Trophoblast cell (in vitro differentiated cells and primary cell): ENCODE data around the gene KIF17.

Experiments
- DNase-seq, 2 donors: peaks; one replicate each; pipeline ENCODE4 v3.0.0-alpha.2; 2016
- H2AFZ ChIP-seq: 2 replicates; pipeline ENCODE4 v1.6.1; 2013; ENCODE audit warnings: low read length, moderate library complexity, mild to moderate bottlenecking; ENCODE audit not compliant: insufficient read depth, poor library complexity
- H2AK5ac ChIP-seq: 2 replicates; pipeline ENCODE4 v1.6.1; 2013; ENCODE audit warnings: mild to moderate bottlenecking, low read length
- H2BK120ac ChIP-seq: 2 replicates; pipeline ENCODE4 v1.6.1; 2013; ENCODE audit warnings: low read length, mild to moderate bottlenecking, moderate library complexity; ENCODE audit not compliant: insufficient read depth, poor library complexity
- H2BK12ac ChIP-seq: 2 replicates; pipeline ENCODE4 v1.6.1; 2013; ENCODE audit warnings: mild to moderate bottlenecking, low read length, moderate library complexity
- H2BK5ac ChIP-seq: 2 replicates; pipeline ENCODE4 v1.6.1; 2013; ENCODE audit warnings: low read length, low read depth, moderate library complexity, mild to moderate bottlenecking; ENCODE audit not compliant: poor library complexity
- H3K14ac ChIP-seq: 2 replicates; pipeline ENCODE4 v1.6.1; 2013; ENCODE audit warnings: mild to moderate bottlenecking, low read length
- H3K18ac ChIP-seq: 2 replicates; pipeline ENCODE4 v1.6.1; 2013; ENCODE audit warnings: mild to moderate bottlenecking, low read length
- H3K23ac ChIP-seq: 2 replicates; pipeline ENCODE4 v1.6.1; 2013; ENCODE audit warnings: low read length
- H3K27ac ChIP-seq: 2 replicates; pipeline ENCODE4 v1.5.1; 2013; ENCODE audit warnings: low read depth, mild to moderate bottlenecking, inconsistent platforms, low read length, moderate library complexity
- H3K27me3 ChIP-seq: 2 replicates; pipeline ENCODE4 v1.6.1; 2013; ENCODE audit warnings: inconsistent platforms, mild to moderate bottlenecking, low read length, moderate library complexity; ENCODE audit not compliant: insufficient read depth
- H3K36me3 ChIP-seq, 2 experiments: 1 replicate in 1 of 2; 2 replicates in 1 of 2; pipeline ENCODE4 v1.6.1; 2013; ENCODE audit warnings: low read length in 2 of 2, mild to moderate bottlenecking in 2 of 2, moderate library complexity in 1 of 2; ENCODE audit not compliant: insufficient read depth in 2 of 2, control insufficient read depth in 1 of 2
- H3K4ac ChIP-seq: 2 replicates; pipeline ENCODE4 v1.6.1; 2013; ENCODE audit warnings: low read depth, mild to moderate bottlenecking, low read length, moderate library complexity
- H3K4me1 ChIP-seq, 2 experiments: 1 replicate in 1 of 2; 2 replicates in 1 of 2; pipeline ENCODE4 v1.6.1; 2013; ENCODE audit warnings: low read length in 2 of 2, mild to moderate bottlenecking in 2 of 2, moderate library complexity in 1 of 2; ENCODE audit not compliant: insufficient read depth in 2 of 2, control insufficient read depth in 1 of 2
- H3K4me2 ChIP-seq: 2 replicates; pipeline ENCODE4 v1.6.1; 2013; ENCODE audit warnings: inconsistent platforms, mild to moderate bottlenecking, low read length, moderate library complexity
- H3K4me3 ChIP-seq: 2 replicates; pipeline ENCODE4 v1.5.1; 2013; ENCODE audit warnings: mild to moderate bottlenecking, low read depth, low read length, inconsistent platforms
- H3K79me1 ChIP-seq: one replicate; pipeline ENCODE4 v1.6.1; 2013; ENCODE audit warnings: low read length
- H3K79me2 ChIP-seq: 2 replicates; pipeline ENCODE4 v1.6.1; 2013; ENCODE audit warnings: low read length, mild to moderate bottlenecking; ENCODE audit not compliant: control insufficient read depth, insufficient read depth, poor library complexity
- H3K9ac ChIP-seq: 2 replicates; pipeline ENCODE4 v1.6.1; 2013; ENCODE audit warnings: mild to moderate bottlenecking, low read length
- H3K9me3 ChIP-seq: 2 replicates; pipeline ENCODE4 v1.6.1; 2013; ENCODE audit warnings: low read depth, mild to moderate bottlenecking, control low read depth, inconsistent platforms, low read length; ENCODE audit not compliant: insufficient read depth
- H4K12ac ChIP-seq: 2 replicates; pipeline ENCODE4 v1.6.1; 2013; ENCODE audit warnings: low read depth, mild to moderate bottlenecking, low read length, moderate library complexity
- H4K8ac ChIP-seq: 2 replicates; pipeline ENCODE4 v1.6.1; 2013; ENCODE audit warnings: low read depth, mild to moderate bottlenecking, low read length, moderate library complexity
- H4K91ac ChIP-seq: one replicate; pipeline ENCODE4 v1.6.1; 2013; ENCODE audit warnings: low read depth, mild to moderate bottlenecking, low read length, moderate library complexity
- WGBS: extraction: QIAGEN DNeasy Blood & Tissue Kit; methylation state at CpG from one replicate; pipeline ENCODE4 v1.1.7; 2013; ENCODE audit warnings: missing lambda C conversion rate; ENCODE audit not compliant: insufficient read length, insufficient coverage; ENCODE audit errors: extremely low coverage; 5-methylcytosine and 5-hydroxymethylcytosine counted together

KIF17 gene

GRCh38 chr1:20641975-20642374 is 75.8 kb downstream of the KIF17 start:
- Histone ChIP-seq H3K14ac (no peak overlapping the region), H2BK12ac (no peak overlapping the region), H3K4me3 (no peak overlapping the region), H4K91ac (no peak overlapping the region), H2BK120ac (no peak overlapping the region), H4K8ac (no peak overlapping the region), H2BK5ac (no peak overlapping the region), H3K23ac (no peak overlapping the region), H2AK5ac (no peak overlapping the region), H3K9me3 (no peaks in the 10 kb centered on the region), H3K4me2 (no peak overlapping the region), H3K9ac (no peak overlapping the region), H3K4ac (no peak overlapping the region), H3K36me3 (peaks cover 24 to 31% of the 10 kb centered on the region in 2 experiments), H2AFZ (no peak overlapping the region), H3K4me1 (no peaks in the 10 kb centered on the region), H3K18ac (no peak overlapping the region), H3K27ac (no peak overlapping the region), H3K27me3 (no peaks in the 10 kb centered on the region), H3K79me2 (no peaks in the 10 kb centered on the region), H4K12ac (no peak overlapping the region), H3K79me1 (no peaks in the 10 kb centered on the region)
- no peak for DNase-seq
- no CpG with 5 or more reads among the region's 10 CpGs for WGBS

- no peak overlapping the region for H4K12ac ChIP-seq
- no peaks in the 10 kb centered on the region for H3K9me3 ChIP-seq
- no peak overlapping the region for H4K91ac ChIP-seq
- no peak overlapping the region for H3K4me2 ChIP-seq
- no CpG with 5 or more reads among the region's 6 CpGs for WGBS
- peaks cover 24 to 31% of the 10 kb centered on the region in 2 experiments for H3K36me3 ChIP-seq
- H2BK12ac ChIP-seq, result no peak overlapping the region
- H3K9ac ChIP-seq, result no peak overlapping the region
- H3K4me3 ChIP-seq, result no peak overlapping the region
- no peak overlapping the region for H2BK120ac ChIP-seq
- no peaks in the 10 kb centered on the region for H3K4me1 ChIP-seq
- no peak overlapping the region for H3K27ac ChIP-seq
- H3K4ac ChIP-seq, result no peak overlapping the region
- no peak overlapping the region for H4K8ac ChIP-seq
- no peaks in the 10 kb centered on the region for H3K27me3 ChIP-seq
- H3K14ac ChIP-seq, result no peak overlapping the region
- peak in 1 of 2 donors; percentile 67 for DNase-seq
- H3K79me2 ChIP-seq, result no peaks in the 10 kb centered on the region
- H2AK5ac ChIP-seq, result no peak overlapping the region
- no peak overlapping the region for H2BK5ac ChIP-seq
- H3K18ac ChIP-seq, result no peak overlapping the region
- no peaks in the 10 kb centered on the region for H3K79me1 ChIP-seq
- H3K23ac ChIP-seq, result no peak overlapping the region
- no peak overlapping the region for H2AFZ ChIP-seq
These were observed 77.6 kb downstream of the KIF17 start for GRCh38 chr1:20640183-20640597.

GRCh38 chr1:20636785-20637347 is 80.9 kb downstream of the KIF17 start:
- Histone ChIP-seq H2BK5ac (no peak overlapping the region), H3K14ac (no peak overlapping the region), H4K8ac (no peak overlapping the region), H2AK5ac (no peak overlapping the region), H3K9ac (no peak overlapping the region), H3K4me1 (peaks cover 7 to 10% of the 10 kb centered on the region in 2 experiments), H3K4me2 (no peak overlapping the region), H3K27me3 (no peaks in the 10 kb centered on the region), H3K27ac (no peak overlapping the region), H3K9me3 (no peaks in the 10 kb centered on the region), H2AFZ (no peak overlapping the region), H4K91ac (no peak overlapping the region), H3K79me1 (peaks cover 4% of the 10 kb centered on the region), H2BK12ac (no peak overlapping the region), H3K36me3 (peaks cover 14 to 20% of the 10 kb centered on the region in 2 experiments), H2BK120ac (no peak overlapping the region), H3K23ac (no peak overlapping the region), H4K12ac (no peak overlapping the region), H3K4ac (no peak overlapping the region), H3K4me3 (peak overlapping the region; percentile 42), H3K79me2 (peaks cover 2% of the 10 kb centered on the region), H3K18ac (no peak overlapping the region)
- no CpG with 5 or more reads among the region's 8 CpGs for WGBS
- DNase-seq, result no peak

DNA sequence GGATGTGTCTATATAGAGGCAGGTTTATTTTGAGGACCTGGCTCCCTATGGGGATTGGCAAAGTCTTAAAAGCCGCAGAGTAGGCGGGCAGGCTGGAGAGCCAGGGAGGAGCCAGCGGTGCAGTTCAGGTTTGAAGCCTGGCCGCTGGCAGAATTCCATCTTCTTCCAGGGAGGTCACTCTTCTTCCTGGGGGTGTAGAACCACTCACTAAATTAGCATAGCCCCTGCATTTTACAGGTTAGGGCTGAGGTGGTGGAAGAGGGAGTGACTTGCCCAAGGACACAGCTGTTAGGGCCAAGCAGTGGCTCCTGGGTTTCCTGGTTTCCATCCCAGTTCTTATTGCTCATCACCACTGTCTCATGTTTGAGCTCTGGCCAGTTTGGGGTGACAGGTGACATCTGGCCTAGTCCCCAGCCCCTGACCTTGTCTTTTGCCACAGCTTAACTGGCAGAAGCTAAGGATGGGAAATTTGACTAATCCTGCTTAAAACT is 83.2 kb downstream of the KIF17 start:
- peak overlapping the region; percentile 88 for H3K4me2 ChIP-seq
- peak in 1 of 2 donors; percentile 43 for DNase-seq
- H3K4ac ChIP-seq, result no peak overlapping the region
- H4K91ac ChIP-seq, result no peak overlapping the region
- no peak overlapping the region for H3K9ac ChIP-seq
- H3K79me2 ChIP-seq, result peaks cover 2% of the 10 kb centered on the region
- no peak overlapping the region for H4K12ac ChIP-seq
- H3K9me3 ChIP-seq, result no peaks in the 10 kb centered on the region
- H3K18ac ChIP-seq, result no peak overlapping the region
- no peak overlapping the region for H3K14ac ChIP-seq
- H3K79me1 ChIP-seq, result peaks cover 4% of the 10 kb centered on the region
- no peak overlapping the region for H2BK120ac ChIP-seq
- H3K4me3 ChIP-seq, result no peak overlapping the region
- H4K8ac ChIP-seq, result no peak overlapping the region
- WGBS, result no CpG with 5 or more reads among the region's 4 CpGs
- peaks cover 10 to 16% of the 10 kb centered on the region in 2 experiments for H3K36me3 ChIP-seq
- no peak overlapping the region for H2BK5ac ChIP-seq
- peaks cover 7 to 10% of the 10 kb centered on the region in 2 experiments for H3K4me1 ChIP-seq
- no peak overlapping the region for H2AK5ac ChIP-seq
- H3K27me3 ChIP-seq, result no peaks in the 10 kb centered on the region
- H3K27ac ChIP-seq, result no peak overlapping the region
- no peak overlapping the region for H2BK12ac ChIP-seq
- no peak overlapping the region for H3K23ac ChIP-seq
- H2AFZ ChIP-seq, result no peak overlapping the region
